ENCODE results near the gene RINL. TPM values are rescaled to one million over a fixed set of nuclear protein-coding genes. Genes with fewer than 3 reads are reported as not detected.
A peak's percentile ranks its signal among the peaks of the same experiment; 100 is the strongest.

The RINL gene
- total RNA-seq, 1 donor = 2.5 TPM

- no peak for DNase-seq (ENCODE audit: insufficient read length, low spot score, missing footprints)
- no peaks in the 10 kb centered on the region for H4K20me1 ChIP-seq (ENCODE audit: insufficient read depth, low read length)
- H3K79me2 ChIP-seq (ENCODE audit: insufficient read depth, low read length) = no peaks in the 10 kb centered on the region
- H3K27ac ChIP-seq (ENCODE audit: low read depth, low read length) = no peak overlapping the region
- no peak overlapping the region for H3K4me3 ChIP-seq (ENCODE audit: insufficient read depth, low read length)
- H3K36me3 ChIP-seq (ENCODE audit: insufficient read depth, low read length) = no peaks in the 10 kb centered on the region
- H3K4me2 ChIP-seq (ENCODE audit: insufficient read depth, low read length) = no peak overlapping the region
- H3K4me1 ChIP-seq (ENCODE audit: insufficient read depth, low read length) = no peaks in the 10 kb centered on the region
- no peak overlapping the region for H2AFZ ChIP-seq (ENCODE audit: low read length)
- H3K9me3 ChIP-seq (ENCODE audit: low read depth, low read length) = no peaks in the 10 kb centered on the region
- TF ChIP-seq CTCF (IDR thresholded peaks at IDR 0.05; ENCODE audit: extremely low read depth, low read depth, low read length) = no peak
- no peaks in the 10 kb centered on the region for H3K27me3 ChIP-seq (ENCODE audit: insufficient read depth, low read length)
Observed at GRCh38 chr19:38880076-38880881, 2.2 kb upstream of the RINL start.

- no peaks in the 10 kb centered on the region for H3K36me3 ChIP-seq (ENCODE audit: insufficient read depth, low read length)
- DNase-seq (ENCODE audit: insufficient read length, low spot score, missing footprints) = no peak
- no peaks in the 10 kb centered on the region for H3K9me3 ChIP-seq (ENCODE audit: low read depth, low read length)
- no peak overlapping the region for H2AFZ ChIP-seq (ENCODE audit: low read length)
- no peak overlapping the region for H3K4me2 ChIP-seq (ENCODE audit: insufficient read depth, low read length)
- H3K79me2 ChIP-seq (ENCODE audit: insufficient read depth, low read length) = no peaks in the 10 kb centered on the region
- no peaks in the 10 kb centered on the region for H3K27me3 ChIP-seq (ENCODE audit: insufficient read depth, low read length)
- TF ChIP-seq CTCF (IDR thresholded peaks at IDR 0.05; ENCODE audit: extremely low read depth, low read depth, low read length) = no peak
- H3K27ac ChIP-seq (ENCODE audit: low read depth, low read length) = no peak overlapping the region
- no peaks in the 10 kb centered on the region for H4K20me1 ChIP-seq (ENCODE audit: insufficient read depth, low read length)
- H3K4me1 ChIP-seq (ENCODE audit: insufficient read depth, low read length) = no peaks in the 10 kb centered on the region
- no peak overlapping the region for H3K4me3 ChIP-seq (ENCODE audit: insufficient read depth, low read length)
Observed at GRCh38 chr19:38879400-38879751, 1.3 kb upstream of the RINL start.

- Histone ChIP-seq H3K4me3 (ENCODE audit: insufficient read depth, low read length) (no peak overlapping the region), H3K4me2 (ENCODE audit: insufficient read depth, low read length) (no peak overlapping the region), H3K36me3 (ENCODE audit: insufficient read depth, low read length) (no peaks in the 10 kb centered on the region), H4K20me1 (ENCODE audit: insufficient read depth, low read length) (no peaks in the 10 kb centered on the region), H3K27me3 (ENCODE audit: insufficient read depth, low read length) (no peaks in the 10 kb centered on the region), H3K9me3 (ENCODE audit: low read depth, low read length) (no peaks in the 10 kb centered on the region), H2AFZ (ENCODE audit: low read length) (no peak overlapping the region), H3K4me1 (ENCODE audit: insufficient read depth, low read length) (no peaks in the 10 kb centered on the region), H3K27ac (ENCODE audit: low read depth, low read length) (no peak overlapping the region), H3K79me2 (ENCODE audit: insufficient read depth, low read length) (no peaks in the 10 kb centered on the region)
- TF ChIP-seq CTCF (IDR thresholded peaks at IDR 0.05; ENCODE audit: extremely low read depth, low read depth, low read length) = no peak
- peak; percentile 72 for DNase-seq (ENCODE audit: insufficient read length, low spot score, missing footprints)
Observed at GRCh38 chr19:38878575-38879399, 712 bp upstream of the RINL start.
